Ishikawa (cell line): ENCODE measurements around the gene DSG2.

Source experiments
- CEBPB ChIP-seq: IDR thresholded peaks from 2 replicates; pipeline ENCODE4 v1.6.1; 2012
- CREB1 ChIP-seq: IDR thresholded peaks from 2 replicates; pipeline ENCODE4 v1.6.1; 2012; ENCODE audit warnings: low read depth
- EGR1 ChIP-seq: IDR thresholded peaks from 2 replicates; pipeline ENCODE4 v1.6.1; 2012
- EP300 ChIP-seq: IDR thresholded peaks from 2 replicates; pipeline ENCODE4 v1.6.1; 2012; ENCODE audit warnings: borderline replicate concordance
- FOXM1 ChIP-seq: IDR thresholded peaks from 2 replicates; pipeline ENCODE4 v1.6.1; 2012; ENCODE audit warnings: low read depth, borderline replicate concordance
- NFIC ChIP-seq: IDR thresholded peaks from 2 replicates; pipeline ENCODE4 v1.6.1; 2012
- RAD21 ChIP-seq: IDR thresholded peaks from 2 replicates; pipeline ENCODE4 v1.6.1; 2012; ENCODE audit warnings: low read depth
- TAF1 ChIP-seq: IDR thresholded peaks from 2 replicates; pipeline ENCODE4 v1.6.1; 2012; ENCODE audit warnings: low read depth, mild to moderate bottlenecking
- TCF12 ChIP-seq: IDR thresholded peaks from 2 replicates; pipeline ENCODE4 v1.6.1; 2012; ENCODE audit warnings: low read depth
- TEAD4 ChIP-seq: IDR thresholded peaks from 2 replicates; pipeline ENCODE4 v1.6.1; 2012
- YY1 ChIP-seq: IDR thresholded peaks from 2 replicates; pipeline ENCODE4 v1.6.1; 2012; ENCODE audit warnings: low read depth
- ZBTB7A ChIP-seq: IDR thresholded peaks from 2 replicates; pipeline ENCODE4 v1.6.1; 2012; ENCODE audit warnings: low read depth
- TF ChIP-seq, protein P1 (sequence below): IDR thresholded peaks from 2 replicates; pipeline ENCODE4 v1.6.1; 2012; ENCODE audit warnings: low read depth, mild to moderate bottlenecking
- TF ChIP-seq, protein P2 (sequence below): IDR thresholded peaks from 2 replicates; pipeline ENCODE4 v1.6.1; 2012
- TF ChIP-seq, protein P3 (sequence below): IDR thresholded peaks from 2 replicates; pipeline ENCODE4 v1.6.1; 2012

The DSG2 gene

DNA sequence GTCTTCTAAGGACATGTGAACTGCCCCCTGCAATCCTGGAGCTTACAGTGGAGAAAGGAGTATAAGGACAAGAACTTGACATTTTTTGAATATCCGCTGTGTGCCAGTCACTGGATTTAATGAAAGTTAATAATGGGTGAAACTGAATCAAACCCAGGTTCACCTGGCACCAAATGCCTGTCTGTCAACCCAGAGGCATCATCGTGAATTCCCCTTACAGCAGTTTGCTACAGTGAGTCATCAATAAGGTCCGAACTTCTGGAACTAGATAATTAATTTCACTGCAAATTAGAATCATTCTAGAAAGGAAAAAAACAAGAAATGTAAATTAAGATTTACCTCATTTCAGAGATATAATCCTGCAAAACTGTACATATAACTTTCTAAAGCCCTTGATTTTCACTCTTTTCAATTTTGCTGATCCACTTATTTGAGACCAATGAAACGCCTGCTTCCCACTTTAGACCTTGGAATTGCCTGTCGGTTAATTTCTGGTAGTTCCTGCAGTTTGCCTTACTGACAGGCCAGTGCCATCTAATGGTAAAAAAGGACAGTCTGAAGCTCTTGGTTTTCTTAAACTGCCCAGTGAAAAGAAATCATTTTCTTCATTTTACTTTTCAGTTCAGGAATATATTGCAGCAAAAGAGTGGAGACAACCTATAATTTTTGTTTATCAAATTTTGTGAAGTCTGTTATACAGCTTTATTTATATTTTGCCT, 8.2 kb downstream of the DSG2 start:
- TF ChIP-seq EP300, result no peak
- TF ChIP-seq RAD21, result 0 out of 2 replicates have a peak, but pooled peaks have one; percentile 17

DNA sequence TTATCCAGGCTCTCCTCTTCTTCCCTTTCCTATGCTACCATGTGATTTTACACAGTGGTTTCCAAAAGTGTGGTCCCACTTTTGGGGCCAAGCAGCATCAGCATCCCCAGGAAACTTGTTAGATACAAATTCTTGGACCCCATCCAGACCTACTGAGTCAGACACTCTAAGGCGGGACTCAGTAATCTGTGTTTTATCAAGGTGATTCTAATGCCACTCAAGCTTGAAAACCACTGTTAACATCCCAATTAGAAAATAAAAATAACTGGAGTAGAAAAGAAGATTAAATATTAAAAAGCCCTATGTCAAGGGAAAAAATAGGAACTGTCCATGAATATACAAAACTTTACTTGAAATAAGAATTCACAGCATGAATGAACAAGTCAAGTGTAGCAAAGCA, 10.8 kb downstream of the DSG2 start:
- TF ChIP-seq CEBPB, result no peak
- no peak for TF ChIP-seq EP300
- TF ChIP-seq, protein P1, sequence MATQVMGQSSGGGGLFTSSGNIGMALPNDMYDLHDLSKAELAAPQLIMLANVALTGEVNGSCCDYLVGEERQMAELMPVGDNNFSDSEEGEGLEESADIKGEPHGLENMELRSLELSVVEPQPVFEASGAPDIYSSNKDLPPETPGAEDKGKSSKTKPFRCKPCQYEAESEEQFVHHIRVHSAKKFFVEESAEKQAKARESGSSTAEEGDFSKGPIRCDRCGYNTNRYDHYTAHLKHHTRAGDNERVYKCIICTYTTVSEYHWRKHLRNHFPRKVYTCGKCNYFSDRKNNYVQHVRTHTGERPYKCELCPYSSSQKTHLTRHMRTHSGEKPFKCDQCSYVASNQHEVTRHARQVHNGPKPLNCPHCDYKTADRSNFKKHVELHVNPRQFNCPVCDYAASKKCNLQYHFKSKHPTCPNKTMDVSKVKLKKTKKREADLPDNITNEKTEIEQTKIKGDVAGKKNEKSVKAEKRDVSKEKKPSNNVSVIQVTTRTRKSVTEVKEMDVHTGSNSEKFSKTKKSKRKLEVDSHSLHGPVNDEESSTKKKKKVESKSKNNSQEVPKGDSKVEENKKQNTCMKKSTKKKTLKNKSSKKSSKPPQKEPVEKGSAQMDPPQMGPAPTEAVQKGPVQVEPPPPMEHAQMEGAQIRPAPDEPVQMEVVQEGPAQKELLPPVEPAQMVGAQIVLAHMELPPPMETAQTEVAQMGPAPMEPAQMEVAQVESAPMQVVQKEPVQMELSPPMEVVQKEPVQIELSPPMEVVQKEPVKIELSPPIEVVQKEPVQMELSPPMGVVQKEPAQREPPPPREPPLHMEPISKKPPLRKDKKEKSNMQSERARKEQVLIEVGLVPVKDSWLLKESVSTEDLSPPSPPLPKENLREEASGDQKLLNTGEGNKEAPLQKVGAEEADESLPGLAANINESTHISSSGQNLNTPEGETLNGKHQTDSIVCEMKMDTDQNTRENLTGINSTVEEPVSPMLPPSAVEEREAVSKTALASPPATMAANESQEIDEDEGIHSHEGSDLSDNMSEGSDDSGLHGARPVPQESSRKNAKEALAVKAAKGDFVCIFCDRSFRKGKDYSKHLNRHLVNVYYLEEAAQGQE, result no peak
- TF ChIP-seq NFIC, result 0 out of 2 replicates have a peak, but pooled peaks have one; percentile 13
- TF ChIP-seq, protein P2, sequence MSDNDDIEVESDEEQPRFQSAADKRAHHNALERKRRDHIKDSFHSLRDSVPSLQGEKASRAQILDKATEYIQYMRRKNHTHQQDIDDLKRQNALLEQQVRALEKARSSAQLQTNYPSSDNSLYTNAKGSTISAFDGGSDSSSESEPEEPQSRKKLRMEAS, result no peak

DNA sequence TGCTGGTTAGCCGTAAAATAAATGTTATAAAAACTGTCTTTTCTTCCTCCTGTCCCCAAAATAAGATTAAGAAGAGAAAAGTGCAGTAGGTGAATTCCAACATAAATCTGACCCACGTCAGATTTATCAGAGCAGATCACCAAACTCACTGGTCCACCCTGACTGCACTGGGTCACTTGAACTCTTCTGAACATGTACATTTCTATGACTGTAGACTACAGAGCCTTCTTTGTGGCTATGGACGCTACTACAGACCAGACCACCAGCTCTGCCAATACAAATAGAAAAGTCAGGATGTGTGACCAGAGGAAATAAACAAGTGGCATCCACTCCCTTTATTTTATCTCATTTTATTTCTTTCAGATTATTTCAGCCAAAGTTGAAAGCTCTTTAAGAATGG, 11.6 kb downstream of the DSG2 start:
- TF ChIP-seq RAD21 (no peak), CREB1 (no peak), NFIC (no peak), FOXM1 (no peak), ZBTB7A (no peak), YY1 (no peak), EGR1 (no peak), TEAD4 (no peak), TCF12 (no peak), TAF1 (no peak), CEBPB (no peak), EP300 (no peak)
- TF ChIP-seq, protein P1, result no peak
- TF ChIP-seq, protein P2, result no peak
- TF ChIP-seq, protein P3, sequence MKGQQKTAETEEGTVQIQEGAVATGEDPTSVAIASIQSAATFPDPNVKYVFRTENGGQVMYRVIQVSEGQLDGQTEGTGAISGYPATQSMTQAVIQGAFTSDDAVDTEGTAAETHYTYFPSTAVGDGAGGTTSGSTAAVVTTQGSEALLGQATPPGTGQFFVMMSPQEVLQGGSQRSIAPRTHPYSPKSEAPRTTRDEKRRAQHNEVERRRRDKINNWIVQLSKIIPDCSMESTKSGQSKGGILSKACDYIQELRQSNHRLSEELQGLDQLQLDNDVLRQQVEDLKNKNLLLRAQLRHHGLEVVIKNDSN, result no peak

DNA sequence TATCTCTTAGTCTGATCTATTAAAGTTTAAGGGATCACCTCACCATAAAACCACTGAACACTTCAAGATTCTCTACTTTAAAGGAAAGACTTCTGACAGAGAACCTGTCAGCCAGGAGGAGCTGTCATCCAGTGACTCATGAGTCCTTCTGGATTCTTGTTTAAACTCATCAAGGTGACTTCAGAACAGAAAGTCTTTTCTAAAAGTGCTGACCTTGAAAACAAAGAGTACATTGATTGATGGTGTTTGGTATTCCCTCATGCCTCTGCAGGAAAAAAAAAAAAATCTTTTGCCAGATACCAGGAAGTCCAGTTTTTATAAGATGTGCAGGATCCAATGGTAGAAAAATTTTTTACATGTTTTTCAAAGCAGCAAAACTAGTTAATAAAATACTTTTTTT, 12.3 kb downstream of the DSG2 start:
- TF ChIP-seq CEBPB (no peak), EP300 (no peak)

DNA sequence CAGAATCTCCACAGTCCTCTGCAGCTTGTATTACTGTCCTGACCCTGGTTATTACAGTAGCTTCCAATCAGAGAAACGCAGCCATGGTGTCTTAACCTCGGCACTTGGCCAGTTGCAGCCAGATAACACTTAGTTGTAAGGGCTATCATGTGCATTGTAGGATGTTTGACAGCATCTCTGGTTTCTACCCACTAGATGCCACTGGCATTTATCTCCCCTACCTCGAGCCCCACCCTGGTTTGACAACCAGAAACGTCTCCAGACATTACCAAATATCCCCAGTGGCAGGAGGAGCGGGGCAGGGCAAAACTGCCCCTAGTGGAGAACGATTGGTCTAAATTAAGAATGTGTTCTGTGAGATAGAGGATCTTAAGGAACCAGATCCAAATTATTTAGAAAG, 13.1 kb downstream of the DSG2 start:
- TF ChIP-seq FOXM1, result no peak
- no peak for TF ChIP-seq TEAD4
- TF ChIP-seq ZBTB7A, result no peak
- TF ChIP-seq TAF1, result no peak
- no peak for TF ChIP-seq CREB1
- TF ChIP-seq, protein P2, result no peak
- TF ChIP-seq, protein P1, result no peak
- no peak for TF ChIP-seq NFIC
